Fibroblast of skin of back (primary cell): ENCODE results near the gene ZNF670.
"Not testable (repeated sequence)": the region's sequence is repeated elsewhere in the genome, so short reads cannot be mapped to it uniquely, and the experiment has no call there.

Source experiments
- DNase-seq: peaks from one replicate; pipeline ENCODE4 v3.0.0-alpha.2; 2013

Gene ZNF670

DNA sequence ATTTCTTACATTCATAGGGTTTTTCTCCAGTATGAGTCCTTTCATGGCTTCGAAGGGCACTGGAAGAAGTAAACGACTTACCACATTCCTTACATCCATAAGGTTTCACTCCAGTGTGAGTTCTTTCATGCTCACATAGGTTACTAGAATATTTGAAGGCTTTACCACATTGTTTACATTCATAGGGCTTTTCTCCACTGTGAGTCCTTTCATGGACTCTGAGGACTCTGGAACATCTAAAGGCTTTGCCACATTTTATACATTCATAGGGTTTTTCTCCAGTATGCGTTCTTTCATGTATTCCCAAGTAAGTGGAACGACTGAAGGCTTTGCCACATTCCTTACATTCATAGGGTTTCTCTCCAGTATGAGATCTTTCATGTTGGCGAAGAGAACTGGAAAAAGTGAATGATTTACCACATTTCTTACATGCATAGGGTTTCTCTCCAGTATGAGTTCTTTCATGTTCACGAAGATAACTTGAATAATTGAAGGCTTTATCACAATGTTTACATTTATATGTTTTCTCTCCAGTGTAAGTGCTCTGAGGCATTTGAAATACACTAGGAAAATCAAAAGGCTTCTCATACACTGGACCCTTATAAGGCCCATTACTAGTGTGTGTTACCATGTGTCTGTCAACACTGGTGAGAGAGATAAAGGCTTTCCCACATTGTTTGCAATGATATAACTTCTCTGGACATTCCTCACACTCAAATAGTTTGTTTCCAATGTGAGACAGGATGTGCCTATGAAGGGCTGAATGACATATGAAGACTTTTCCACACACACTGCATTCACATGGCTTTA lies 40.9 kb downstream of the ZNF670 start:
- DNase-seq = no peak

DNA sequence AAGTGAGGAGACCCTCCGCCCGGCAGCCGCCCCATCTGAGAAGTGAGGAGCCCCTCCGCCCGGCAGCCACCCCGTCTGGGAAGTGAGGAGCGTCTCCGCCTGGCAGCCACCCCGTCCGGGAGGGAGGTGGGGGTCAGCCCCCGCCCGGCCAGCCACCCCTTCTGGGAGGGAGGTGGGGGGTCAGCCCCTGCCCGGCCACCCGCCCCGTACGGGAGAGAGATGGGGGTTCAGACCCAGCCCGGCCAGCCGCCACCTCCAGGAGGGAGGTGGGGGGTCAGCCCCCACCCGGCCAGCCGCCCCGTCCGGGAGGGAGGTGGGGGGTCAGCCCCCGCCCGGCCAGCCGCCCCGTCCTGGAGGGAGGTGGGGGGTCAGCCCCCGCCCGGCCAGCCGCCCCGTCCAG lies 46.3 kb downstream of the ZNF670 start:
- not testable (repeated sequence) for DNase-seq
